ENCODE data around the gene MCAM.

The MCAM gene

GRCh38 chr11:119330237-119330636, 13.3 kb upstream of the MCAM start:
- DNase-seq (ENCODE audit: low read depth) = no peak

- DNase-seq (ENCODE audit: low read depth) = no peak
Observed at GRCh38 chr11:119329320-119329719, 12.4 kb upstream of the MCAM start.

- DNase-seq (ENCODE audit: low read depth) = no peak
Observed at GRCh38 chr11:119324189-119324588, 7.3 kb upstream of the MCAM start.

GRCh38 chr11:119323532-119324033, 6.7 kb upstream of the MCAM start:
- peak; percentile 77 for DNase-seq (ENCODE audit: low read depth)

- DNase-seq (ENCODE audit: low read depth) = no peak
Observed at GRCh38 chr11:119322921-119323531, 6.1 kb upstream of the MCAM start.

- DNase-seq (ENCODE audit: low read depth) = no peak
Observed at GRCh38 chr11:119322360-119322739, 5.4 kb upstream of the MCAM start.

- no peak for DNase-seq (ENCODE audit: low read depth)
Observed at GRCh38 chr11:119320776-119321524, 4.0 kb upstream of the MCAM start.

GRCh38 chr11:119320240-119320775, 3.4 kb upstream of the MCAM start:
- no peak for DNase-seq (ENCODE audit: low read depth)

GRCh38 chr11:119319700-119320239, 2.8 kb upstream of the MCAM start:
- no peak for DNase-seq (ENCODE audit: low read depth)

GRCh38 chr11:119319136-119319699, 2.3 kb upstream of the MCAM start:
- no peak for DNase-seq (ENCODE audit: low read depth)

GRCh38 chr11:119318240-119319135, 1.6 kb upstream of the MCAM start:
- DNase-seq (ENCODE audit: low read depth) = no peak

GRCh38 chr11:119317592-119318239, 786 bp upstream of the MCAM start:
- DNase-seq (ENCODE audit: low read depth) = no peak

GRCh38 chr11:119316016-119316728, 758 bp downstream of the MCAM start:
- DNase-seq (ENCODE audit: low read depth) = no peak

- DNase-seq (ENCODE audit: low read depth) = no peak
Observed at GRCh38 chr11:119315131-119316015, 1.6 kb downstream of the MCAM start.

GRCh38 chr11:119314726-119315125, 2.2 kb downstream of the MCAM start:
- DNase-seq (ENCODE audit: low read depth) = no peak

- DNase-seq (ENCODE audit: low read depth) = no peak
Observed at GRCh38 chr11:119310682-119311052, 6.3 kb downstream of the MCAM start.

- DNase-seq (ENCODE audit: low read depth) = no peak
Observed at GRCh38 chr11:119309953-119310681, 6.8 kb downstream of the MCAM start.

- no peak for DNase-seq (ENCODE audit: low read depth)
Observed at GRCh38 chr11:119309411-119309810, 7.5 kb downstream of the MCAM start.

- no peak for DNase-seq (ENCODE audit: low read depth)
Observed at GRCh38 chr11:119307974-119308373, 9.0 kb downstream of the MCAM start.
